DND-41 (cell line): ENCODE measurements around the gene RALGDS.

ENCODE experiments used
- EZH2 ChIP-seq: IDR thresholded peaks from 3 replicates; pipeline ENCODE4 v1.6.1; 2012; ENCODE audit warnings: borderline replicate concordance, low read depth, mild to moderate bottlenecking, moderate library complexity, low read length, inconsistent platforms; ENCODE audit not compliant: severe bottlenecking
- TF ChIP-seq, protein P1 (sequence below): IDR thresholded peaks from 2 replicates; pipeline ENCODE4 v1.5.1; 2012; ENCODE audit warnings: borderline replicate concordance, low read length, moderate library complexity, mild to moderate bottlenecking; ENCODE audit not compliant: poor library complexity, severe bottlenecking; ENCODE audit errors: extremely low read depth

DNA sequence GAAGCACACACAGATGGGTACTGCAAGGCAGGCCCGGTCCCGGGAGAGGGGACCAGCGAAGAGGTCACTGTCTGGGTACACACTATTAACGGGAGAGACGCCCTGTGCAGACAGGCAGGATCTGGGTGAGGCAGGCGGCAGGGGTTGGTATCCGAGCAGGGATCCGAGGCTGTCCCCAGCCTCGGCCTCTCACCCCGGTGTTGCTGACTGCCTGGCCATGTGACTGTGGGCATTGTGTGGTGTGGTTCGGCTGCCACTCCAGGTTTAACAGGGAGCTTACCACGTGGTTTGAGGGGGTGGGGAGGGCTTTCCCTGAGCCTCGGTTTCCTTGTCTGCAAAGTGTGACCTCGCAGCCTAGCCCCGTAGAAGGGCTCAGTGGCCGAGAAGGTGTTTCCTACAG is 11.1 kb upstream of the RALGDS start:
- TF ChIP-seq, protein P1, sequence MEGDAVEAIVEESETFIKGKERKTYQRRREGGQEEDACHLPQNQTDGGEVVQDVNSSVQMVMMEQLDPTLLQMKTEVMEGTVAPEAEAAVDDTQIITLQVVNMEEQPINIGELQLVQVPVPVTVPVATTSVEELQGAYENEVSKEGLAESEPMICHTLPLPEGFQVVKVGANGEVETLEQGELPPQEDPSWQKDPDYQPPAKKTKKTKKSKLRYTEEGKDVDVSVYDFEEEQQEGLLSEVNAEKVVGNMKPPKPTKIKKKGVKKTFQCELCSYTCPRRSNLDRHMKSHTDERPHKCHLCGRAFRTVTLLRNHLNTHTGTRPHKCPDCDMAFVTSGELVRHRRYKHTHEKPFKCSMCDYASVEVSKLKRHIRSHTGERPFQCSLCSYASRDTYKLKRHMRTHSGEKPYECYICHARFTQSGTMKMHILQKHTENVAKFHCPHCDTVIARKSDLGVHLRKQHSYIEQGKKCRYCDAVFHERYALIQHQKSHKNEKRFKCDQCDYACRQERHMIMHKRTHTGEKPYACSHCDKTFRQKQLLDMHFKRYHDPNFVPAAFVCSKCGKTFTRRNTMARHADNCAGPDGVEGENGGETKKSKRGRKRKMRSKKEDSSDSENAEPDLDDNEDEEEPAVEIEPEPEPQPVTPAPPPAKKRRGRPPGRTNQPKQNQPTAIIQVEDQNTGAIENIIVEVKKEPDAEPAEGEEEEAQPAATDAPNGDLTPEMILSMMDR: no peak
- TF ChIP-seq EZH2: no peak
